Neuronal stem cell (in vitro differentiated cells): ENCODE measurements around the gene MYCL. TPM values are rescaled to one million over a fixed set of nuclear protein-coding genes. Genes with fewer than 3 reads are reported as not detected.

Source experiments
- DNase-seq: peaks from one replicate; pipeline ENCODE4 v3.0.0-alpha.2; 2013; ENCODE audit warnings: low spot score
- H2AFZ ChIP-seq: one replicate; pipeline ENCODE4 v1.6.1; 2013; ENCODE audit warnings: mild to moderate bottlenecking, low read length, inconsistent platforms
- H2AK5ac ChIP-seq: 2 replicates; pipeline ENCODE4 v1.6.1; 2013; ENCODE audit warnings: low read depth, mild to moderate bottlenecking, inconsistent platforms, low read length, moderate library complexity, mixed read lengths
- H2BK120ac ChIP-seq: 2 replicates; pipeline ENCODE4 v1.6.1; 2013; ENCODE audit warnings: low read depth, mild to moderate bottlenecking, inconsistent platforms, low read length, moderate library complexity, mixed read lengths
- H2BK12ac ChIP-seq: one replicate; pipeline ENCODE4 v1.6.1; 2013; ENCODE audit warnings: low read length, inconsistent platforms
- H2BK15ac ChIP-seq: 2 replicates; pipeline ENCODE4 v1.6.1; 2013; ENCODE audit warnings: mild to moderate bottlenecking, low read length, inconsistent platforms, mixed read lengths
- H2BK5ac ChIP-seq: one replicate; pipeline ENCODE4 v1.6.1; 2013; ENCODE audit warnings: inconsistent platforms, mild to moderate bottlenecking, low read length, moderate library complexity
- H3K14ac ChIP-seq: one replicate; pipeline ENCODE4 v1.6.1; 2013; ENCODE audit warnings: low read length, inconsistent platforms
- H3K18ac ChIP-seq: 2 replicates; pipeline ENCODE4 v1.6.1; 2013; ENCODE audit warnings: low read length, inconsistent platforms
- H3K23ac ChIP-seq: 2 replicates; pipeline ENCODE4 v1.6.1; 2013; ENCODE audit warnings: low read depth, mild to moderate bottlenecking, mixed read lengths, low read length, inconsistent platforms; ENCODE audit not compliant: poor library complexity
- H3K27ac ChIP-seq: replicated peaks from 3 replicates; pipeline ENCODE4 v1.5.1; 2013; ENCODE audit warnings: low read length, inconsistent platforms
- H3K27me3 ChIP-seq, 3 experiments: 2 replicates each; pipeline ENCODE4 v1.6.1; 2013; ENCODE audit warnings: low read length in 3 of 3, mild to moderate bottlenecking in 2 of 3, inconsistent platforms in 1 of 3, low read depth in 1 of 3, mixed read lengths in 1 of 3, moderate library complexity in 1 of 3; ENCODE audit not compliant: control insufficient read depth in 3 of 3, insufficient read depth in 3 of 3
- H3K36me3 ChIP-seq, 2 donors: replicated peaks in 1 of 2; 2 replicates each; pipeline ENCODE4 v1.6.1; 2013; ENCODE audit warnings: low read length in 2 of 2; ENCODE audit not compliant: control insufficient read depth in 2 of 2, insufficient read depth in 2 of 2
- H3K4ac ChIP-seq: 2 replicates; pipeline ENCODE4 v1.6.1; 2013; ENCODE audit warnings: inconsistent platforms, mild to moderate bottlenecking, low read length, moderate library complexity
- H3K4me1 ChIP-seq, 2 donors: 1 replicate in 1 of 2; 2 replicates in 1 of 2; pipeline ENCODE4 v1.6.1; 2013; ENCODE audit warnings: low read length in 2 of 2, low read depth in 1 of 2; ENCODE audit not compliant: control insufficient read depth in 2 of 2, insufficient read depth in 1 of 2
- H3K4me2 ChIP-seq: one replicate; pipeline ENCODE4 v1.6.1; 2013; ENCODE audit warnings: mild to moderate bottlenecking, low read length, inconsistent platforms; ENCODE audit not compliant: insufficient read depth, poor library complexity, severe bottlenecking
- H3K4me3 ChIP-seq, 2 donors: 2 replicates each; pipeline ENCODE4 v1.5.1; 2013; ENCODE audit warnings: low read length in 2 of 2, mild to moderate bottlenecking in 2 of 2, inconsistent platforms in 1 of 2, moderate library complexity in 1 of 2
- H3K79me1 ChIP-seq: one replicate; pipeline ENCODE4 v1.6.1; 2013; ENCODE audit warnings: low read depth, mild to moderate bottlenecking, inconsistent platforms, low read length, moderate library complexity
- H3K9ac ChIP-seq: one replicate; pipeline ENCODE4 v1.6.1; 2013; ENCODE audit warnings: mild to moderate bottlenecking, low read depth, low read length, inconsistent platforms; ENCODE audit not compliant: poor library complexity
- H3K9me3 ChIP-seq, 2 donors: replicated peaks in 1 of 2; 2 replicates each; pipeline versions ENCODE3 to v1.6.1; 2013; ENCODE audit warnings: low read length in 2 of 2, mild to moderate bottlenecking in 2 of 2, inconsistent platforms in 1 of 2, low read depth in 1 of 2, mixed read lengths in 1 of 2, moderate library complexity in 1 of 2; ENCODE audit not compliant: control insufficient read depth in 2 of 2, insufficient read depth in 1 of 2
- H4K8ac ChIP-seq: one replicate; pipeline ENCODE4 v1.6.1; 2013; ENCODE audit warnings: low read depth, mild to moderate bottlenecking, inconsistent platforms, low read length, moderate library complexity
- H4K91ac ChIP-seq: one replicate; pipeline ENCODE4 v1.6.1; 2013; ENCODE audit warnings: low read length, low read depth, mild to moderate bottlenecking, inconsistent platforms; ENCODE audit not compliant: poor library complexity
- WGBS, 2 donors: extraction: QIAGEN DNeasy Blood & Tissue Kit; methylation state at CpG; one replicate each; pipeline ENCODE4 v1.1.7; 2013; ENCODE audit warnings: missing lambda C conversion rate in 2 of 2, mixed read lengths in 1 of 2; ENCODE audit not compliant: insufficient read length in 2 of 2, insufficient replicate concordance in 1 of 2; ENCODE audit errors: extremely low coverage in 2 of 2; 5-methylcytosine and 5-hydroxymethylcytosine counted together
- polyA plus RNA-seq, 2 experiments: library from polyadenylated mRNA; stranded (reverse); fragments of 200-250 nt; gene quantifications; one replicate each; pipeline ENCODE4 v1.2.3, GENCODE V29; 2013

Gene MYCL, protein sequence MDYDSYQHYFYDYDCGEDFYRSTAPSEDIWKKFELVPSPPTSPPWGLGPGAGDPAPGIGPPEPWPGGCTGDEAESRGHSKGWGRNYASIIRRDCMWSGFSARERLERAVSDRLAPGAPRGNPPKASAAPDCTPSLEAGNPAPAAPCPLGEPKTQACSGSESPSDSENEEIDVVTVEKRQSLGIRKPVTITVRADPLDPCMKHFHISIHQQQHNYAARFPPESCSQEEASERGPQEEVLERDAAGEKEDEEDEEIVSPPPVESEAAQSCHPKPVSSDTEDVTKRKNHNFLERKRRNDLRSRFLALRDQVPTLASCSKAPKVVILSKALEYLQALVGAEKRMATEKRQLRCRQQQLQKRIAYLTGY
- 21.4 TPM for polyA plus RNA-seq (2013, experiment 1 of 2)
- 21.2 TPM for polyA plus RNA-seq (2013, experiment 2 of 2)

DNA sequence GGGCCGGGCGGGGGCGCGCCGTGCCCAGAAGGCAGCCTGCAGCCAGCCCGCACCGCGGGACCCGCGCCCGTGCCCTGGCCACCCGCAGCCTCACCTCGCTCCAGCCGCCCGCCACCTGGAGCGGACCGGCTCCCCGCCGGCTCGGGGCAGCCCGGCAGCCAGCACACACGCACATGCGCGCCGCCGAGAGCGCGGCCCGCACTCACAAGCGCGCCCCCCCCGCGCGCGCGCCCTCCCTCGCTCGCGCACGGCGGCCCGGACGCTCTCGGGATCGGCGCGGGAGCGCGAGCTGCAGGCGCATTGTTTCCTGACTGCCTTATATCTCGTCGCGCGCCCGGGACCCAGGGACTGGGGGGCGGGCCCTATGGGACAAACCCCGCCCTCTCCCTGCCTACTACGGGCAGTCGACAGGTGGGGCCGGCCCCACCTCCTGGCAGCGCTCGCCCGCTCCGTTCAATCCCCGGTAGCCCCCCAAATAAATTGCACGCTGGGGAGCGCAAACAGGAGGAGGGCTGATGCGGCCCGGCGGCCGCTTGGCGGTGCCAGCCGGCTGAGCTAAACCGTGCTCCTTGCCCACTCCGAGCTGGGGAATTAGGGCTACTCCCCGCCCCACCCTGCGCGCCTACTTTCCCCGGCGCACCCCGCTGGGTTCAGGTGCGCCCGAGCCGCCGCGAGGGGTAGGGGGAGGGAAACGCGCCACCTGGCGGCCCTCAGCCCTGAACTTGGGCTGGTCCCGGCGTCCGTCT lies at the start of gene MYCL:
MYCL (minus strand) TSS at position 204 of the 746 bp plus-strand sequence. CDS start 483 bp downstream, outside the sequence.
- Histone ChIP-seq H3K14ac (peak within 1 kb of the TSS; percentile 60), H2BK15ac (peak within 1 kb of the TSS; percentile 54), H2BK12ac (no peak within 1 kb of the TSS), H3K36me3 (peaks cover 0 to 8% of the 10 kb centered on the region in 2 donors), H3K4ac (peak within 1 kb of the TSS; percentile 6), H3K4me1 (peaks cover 23 to 31% of the 10 kb centered on the region in 2 donors), H4K91ac (no peak within 1 kb of the TSS), H3K23ac (peak within 1 kb of the TSS; percentile 67), H2BK120ac (peak within 1 kb of the TSS; percentile 38), H3K27me3 (peaks cover 0 to 28% (median 13%) of the 10 kb centered on the region in 3 experiments), H3K9ac (peak within 1 kb of the TSS; percentile 95), H3K4me3 (peak within 1 kb of the TSS; percentile 91 to 93), H2AK5ac (peak within 1 kb of the TSS; percentile 51), H3K79me1 (no peaks in the 10 kb centered on the region), H2BK5ac (peak within 1 kb of the TSS; percentile 17), H3K4me2 (peak within 1 kb of the TSS; percentile 96), H2AFZ (peak within 1 kb of the TSS; percentile 97), H3K27ac (no peak within 1 kb of the TSS), H3K18ac (peak within 1 kb of the TSS; percentile 94), H4K8ac (no peak within 1 kb of the TSS), H3K9me3 (peaks cover 0 to 6% of the 10 kb centered on the region in 2 donors)
- no CpG with 5 or more reads among the region's 92 CpGs for WGBS, 2 donors
- peak; percentile 83 for DNase-seq

DNA sequence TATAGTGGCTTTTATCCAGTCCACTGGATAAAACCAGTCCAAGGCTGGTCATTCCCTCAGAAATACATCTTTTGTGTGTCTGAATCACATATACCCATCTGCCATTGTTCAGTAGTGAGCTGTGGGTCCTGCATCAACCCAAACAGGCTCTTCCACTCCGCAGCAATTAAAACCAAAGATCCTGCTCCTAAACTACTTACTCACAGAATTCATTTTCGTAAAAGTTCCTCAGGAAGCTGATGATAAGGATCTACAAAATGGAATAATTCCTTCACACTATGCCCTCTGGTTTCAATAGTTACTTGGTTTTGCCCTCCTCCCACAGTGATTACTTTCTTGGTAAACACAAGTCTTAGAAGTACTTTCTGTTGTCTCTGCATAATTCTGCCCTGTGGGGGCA lies 48.2 kb upstream of the MYCL start:
- no peak overlapping the region for H3K27ac ChIP-seq
- peaks cover 0 to 11% (median 0%) of the 10 kb centered on the region in 3 experiments for H3K27me3 ChIP-seq
- no peak overlapping the region for H3K14ac ChIP-seq
- H3K36me3 ChIP-seq = no peaks in the 10 kb centered on the region
- no peak overlapping the region for H2AFZ ChIP-seq
- no peak overlapping the region for H3K9ac ChIP-seq
- H2BK12ac ChIP-seq = no peak overlapping the region
- H3K4ac ChIP-seq = no peak overlapping the region
- no peak overlapping the region for H2AK5ac ChIP-seq
- no peak overlapping the region for H3K4me2 ChIP-seq
- no peak for DNase-seq
- H3K9me3 ChIP-seq = peaks cover 0 to 9% of the 10 kb centered on the region in 2 donors
- no peak overlapping the region for H4K91ac ChIP-seq
- H2BK120ac ChIP-seq = no peak overlapping the region
- H2BK15ac ChIP-seq = no peak overlapping the region
- no peak overlapping the region for H2BK5ac ChIP-seq
- no peak overlapping the region for H4K8ac ChIP-seq
- no CpG with 5 or more reads among the region's 2 CpGs for WGBS, 2 donors
- peaks cover 4 to 11% of the 10 kb centered on the region in 2 donors for H3K4me1 ChIP-seq
- no peak overlapping the region for H3K23ac ChIP-seq
- H3K18ac ChIP-seq = no peak overlapping the region
- H3K4me3 ChIP-seq = no peak overlapping the region
- H3K79me1 ChIP-seq = no peaks in the 10 kb centered on the region

DNA sequence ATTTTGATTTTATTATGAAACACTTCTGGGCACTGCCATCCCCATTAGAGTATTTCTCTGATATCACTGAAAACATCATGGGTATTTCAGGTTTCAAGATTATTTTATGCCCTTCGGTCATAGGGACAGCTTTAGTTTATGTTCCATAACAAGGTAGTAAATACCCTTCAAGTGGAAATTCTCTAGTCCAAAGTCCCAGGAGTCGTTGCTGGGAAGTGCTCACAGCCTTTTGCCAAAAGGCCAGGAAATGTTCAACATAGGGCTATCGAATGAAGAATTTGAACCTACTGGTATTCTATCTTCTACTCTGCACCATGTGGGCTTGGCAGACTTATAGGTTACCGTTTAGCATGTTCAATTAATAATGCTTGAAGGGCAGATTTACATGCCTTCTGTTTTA lies 45.5 kb upstream of the MYCL start:
- Histone ChIP-seq H3K14ac (no peak overlapping the region), H3K27me3 (peaks cover 0 to 2% (median 0%) of the 10 kb centered on the region in 3 experiments), H4K8ac (no peak overlapping the region), H3K4me1 (peaks cover 0 to under 1% of the 10 kb centered on the region in 2 donors), H2AFZ (no peak overlapping the region), H4K91ac (no peak overlapping the region), H3K9ac (no peak overlapping the region), H2AK5ac (no peak overlapping the region), H3K27ac (no peak overlapping the region), H3K4ac (no peak overlapping the region), H3K36me3 (no peaks in the 10 kb centered on the region), H3K4me2 (no peak overlapping the region), H2BK12ac (no peak overlapping the region), H3K23ac (no peak overlapping the region), H3K9me3 (peaks cover 0 to 9% of the 10 kb centered on the region in 2 donors), H2BK5ac (no peak overlapping the region), H3K18ac (no peak overlapping the region), H3K79me1 (no peaks in the 10 kb centered on the region), H2BK120ac (no peak overlapping the region), H2BK15ac (no peak overlapping the region), H3K4me3 (no peak overlapping the region)
- no peak for DNase-seq
- no CpG with 5 or more reads among the region's 4 CpGs for WGBS, 2 donors

DNA sequence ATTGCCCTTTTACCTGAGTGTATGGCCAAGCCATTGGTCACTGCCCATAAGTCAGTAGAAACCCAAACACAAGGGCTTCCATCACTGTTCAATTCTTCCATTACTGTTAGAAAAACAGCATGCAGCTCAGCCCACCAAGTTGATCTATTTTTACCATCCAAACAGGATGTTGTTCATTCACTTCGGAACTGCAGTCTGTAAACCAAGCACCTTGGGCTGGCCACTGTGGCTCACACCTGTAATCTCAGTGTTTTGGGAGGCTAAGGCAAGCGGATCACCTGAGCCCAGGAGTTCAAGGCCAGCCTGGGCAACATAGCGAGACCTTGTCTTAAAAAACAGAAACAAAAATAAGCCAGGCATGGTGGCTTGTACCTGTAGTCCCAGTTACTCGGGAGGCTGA lies 44.5 kb upstream of the MYCL start:
- Histone ChIP-seq H2AFZ (no peak overlapping the region), H3K18ac (no peak overlapping the region), H3K36me3 (no peaks in the 10 kb centered on the region), H2BK5ac (no peak overlapping the region), H3K27me3 (peaks cover 0 to 12% (median 0%) of the 10 kb centered on the region in 3 experiments), H3K4me1 (no peaks in the 10 kb centered on the region), H3K4ac (no peak overlapping the region), H3K4me3 (no peak overlapping the region), H2BK12ac (no peak overlapping the region), H2AK5ac (no peak overlapping the region), H3K4me2 (no peak overlapping the region), H4K8ac (no peak overlapping the region), H3K79me1 (no peaks in the 10 kb centered on the region), H2BK15ac (no peak overlapping the region), H3K9ac (peak overlapping the region; percentile 36), H3K14ac (no peak overlapping the region), H4K91ac (no peak overlapping the region), H3K9me3 (peaks cover 0 to 9% of the 10 kb centered on the region in 2 donors), H2BK120ac (no peak overlapping the region), H3K27ac (no peak overlapping the region), H3K23ac (no peak overlapping the region)
- DNase-seq = no peak
- WGBS, 2 donors = no CpG with 5 or more reads among the region's 4 CpGs
